Left ventricle myocardium superior (tissue), 1 donor: Measurements from ENCODE around the gene KLHL14. TPM values are rescaled to one million over a fixed set of nuclear protein-coding genes. Genes with fewer than 3 reads are reported as not detected.
A peak's percentile ranks its signal among the peaks of the same experiment; 100 is the strongest.

ENCODE experiments used
- ATAC-seq: fragments of 200-7000 bp; cut with Tn5 transposase; one replicate; pipeline ENCODE4 v1.9.1; 2020; ENCODE audit warnings: mild to moderate bottlenecking, moderate library complexity
- DNase-seq: peaks from one replicate; pipeline ENCODE4 v3.0.0-alpha.2; 2020
- intact Hi-C: fragments of 100-400 bp; cut with micrococcal nuclease; formaldehyde crosslinking; loops from one replicate; pipeline ENCODE4 v1.11.0; 2022
- total RNA-seq: library from RNA; stranded (reverse); fragmentation: NEBNext Ultra II Directional; extraction: Animal tissue kit (Norgen Biotek cat#: 25700); gene quantifications from one replicate; pipeline ENCODE4 v1.2.1, GENCODE V29; 2021
- donor health status: DM: no; HTN: yes; CAD: no; lungs with severe emphysema.

Gene KLHL14
- total RNA-seq, 1 donor from 2014 or later, result 0.07 TPM

DNA sequence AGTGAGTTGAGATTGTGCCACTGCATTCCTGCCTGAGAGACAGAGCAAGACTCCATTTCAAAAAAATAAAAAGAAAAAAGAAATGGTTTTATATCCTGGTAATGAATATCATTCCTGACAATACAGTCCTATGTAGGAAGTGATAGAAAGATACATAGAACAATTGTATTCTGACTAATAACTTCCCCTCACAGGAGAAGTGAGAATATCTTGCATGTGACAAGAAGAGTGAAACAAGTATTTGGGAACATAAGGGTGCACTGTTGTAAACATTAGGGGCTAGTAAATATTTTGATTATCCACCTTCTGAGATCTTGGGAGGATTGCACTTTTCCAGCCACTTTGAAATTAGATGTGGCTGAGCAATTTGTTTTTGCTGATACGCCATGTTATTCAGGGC is 40.7 kb downstream of the KLHL14 start:
- DNase-seq (no peak), ATAC-seq (no peak)
- intact Hi-C loops, result no loop called here

DNA sequence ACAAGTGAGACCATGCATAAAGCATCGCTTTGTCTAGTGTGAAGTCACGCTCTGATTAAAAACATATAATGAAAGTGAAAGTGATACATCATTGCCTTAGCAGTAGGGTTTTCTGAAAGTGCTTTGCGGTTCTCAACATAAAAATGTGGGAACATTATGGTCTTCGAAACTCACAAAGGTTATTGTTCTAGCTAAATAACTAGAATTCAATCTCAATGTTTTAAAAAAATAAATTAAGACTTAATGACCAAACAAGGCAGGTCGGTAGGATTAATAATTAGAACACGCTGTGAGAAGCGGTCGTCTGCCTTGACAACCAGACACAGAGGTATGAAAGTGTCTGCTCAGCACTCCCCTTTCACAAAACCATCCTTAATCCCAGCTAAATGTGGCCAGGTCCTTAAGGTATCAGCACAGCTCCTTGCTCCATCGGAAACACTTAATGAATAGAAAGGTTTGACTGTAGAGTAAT is 42.2 kb downstream of the KLHL14 start:
- no peak for ATAC-seq
- intact Hi-C loops, result no loop called here
- DNase-seq, result no peak

DNA sequence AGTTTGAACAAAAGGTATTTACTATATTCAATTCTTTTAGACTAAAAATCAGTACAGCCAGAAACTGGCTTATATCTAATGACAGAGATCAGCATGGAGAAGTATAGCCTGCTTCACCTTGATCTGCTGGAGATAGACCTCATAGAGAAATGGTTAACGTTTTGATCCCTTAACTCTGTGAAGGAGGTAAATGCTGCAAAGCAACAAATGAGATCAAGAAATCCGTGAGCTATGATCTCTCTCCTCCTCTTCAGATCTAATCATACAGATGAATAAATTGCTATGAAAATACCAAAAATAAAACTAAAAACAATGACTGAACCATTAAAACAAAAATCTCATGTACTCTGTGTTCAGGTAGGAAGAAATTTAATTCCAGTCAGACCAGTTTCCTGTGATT is 42.8 kb downstream of the KLHL14 start:
- intact Hi-C loops, result no loop called here
- DNase-seq (no peak), ATAC-seq (no peak)

DNA sequence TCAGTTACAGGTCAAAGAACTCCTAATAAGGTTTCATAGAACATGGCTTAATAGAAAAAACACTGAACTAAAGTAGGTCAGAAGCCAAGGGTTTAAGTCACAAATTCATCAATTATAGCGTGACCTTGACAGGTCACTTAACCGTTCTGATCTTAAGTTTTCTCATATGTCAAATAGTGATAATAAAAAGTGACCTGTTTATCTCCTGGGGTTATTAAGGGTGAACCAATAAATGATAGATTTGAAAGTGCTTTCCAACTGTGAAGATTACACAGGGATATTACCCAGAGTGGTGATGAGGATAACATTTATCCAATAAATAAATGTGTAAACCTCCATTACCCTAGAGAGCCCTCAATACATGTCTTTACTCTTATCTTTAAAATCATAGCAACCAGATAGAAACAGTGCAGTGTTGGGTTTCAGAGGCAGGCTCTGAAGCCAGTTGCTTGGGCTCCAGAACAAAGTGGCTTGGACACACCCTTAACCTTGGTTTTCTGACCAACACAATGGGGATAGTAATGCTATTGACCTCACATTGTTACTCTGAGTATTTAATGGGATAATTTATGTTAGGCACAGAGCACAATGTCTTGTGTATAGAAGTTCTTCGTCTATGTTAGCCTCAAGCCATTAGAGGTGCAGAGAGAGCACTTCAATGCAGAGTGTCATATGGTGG is 48.6 kb downstream of the KLHL14 start:
- intact Hi-C loops, result no loop called here
- no peak for ATAC-seq
- no peak for DNase-seq

DNA sequence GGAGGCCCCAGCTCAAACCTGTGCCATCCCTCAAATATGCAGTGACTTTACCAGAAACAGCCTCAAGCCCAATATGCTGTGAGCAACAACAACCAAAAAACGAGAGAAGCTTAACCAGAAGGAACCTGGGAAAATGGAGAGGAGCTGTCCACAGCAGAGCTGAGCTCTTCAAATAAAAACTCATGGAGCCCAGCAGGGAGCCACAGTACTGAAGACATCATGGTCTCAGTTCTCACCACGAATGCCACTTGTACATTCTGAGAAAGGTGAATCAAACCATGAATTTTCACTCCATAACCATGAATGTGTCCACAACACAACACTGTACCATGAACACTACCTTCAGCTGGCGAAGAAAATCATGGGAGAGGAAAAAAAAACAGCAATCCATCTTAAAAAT is 50.5 kb downstream of the KLHL14 start:
- intact Hi-C loops, result no loop called here
- no peak for DNase-seq
- ATAC-seq, result no peak

DNA sequence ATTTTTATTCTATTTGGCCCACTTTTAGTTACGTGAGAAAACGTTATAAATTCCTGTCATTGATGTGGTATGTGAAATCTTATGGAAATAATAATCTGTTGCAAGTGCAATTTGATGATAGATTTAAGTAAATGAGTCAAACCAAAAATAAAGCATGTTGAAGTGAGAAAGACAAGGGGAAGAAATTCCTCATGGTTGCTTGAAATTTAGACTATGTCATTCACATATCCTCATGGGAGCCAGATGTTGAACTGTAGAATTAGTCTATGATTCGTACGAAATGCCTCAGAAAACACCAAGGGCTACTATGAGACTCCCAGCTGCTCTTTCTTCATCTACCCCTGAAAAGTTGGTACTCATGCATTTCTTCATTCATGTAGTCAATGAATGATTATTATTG is 55.7 kb downstream of the KLHL14 start:
- intact Hi-C loops, result no loop called here
- ATAC-seq, result no peak
- no peak for DNase-seq

DNA sequence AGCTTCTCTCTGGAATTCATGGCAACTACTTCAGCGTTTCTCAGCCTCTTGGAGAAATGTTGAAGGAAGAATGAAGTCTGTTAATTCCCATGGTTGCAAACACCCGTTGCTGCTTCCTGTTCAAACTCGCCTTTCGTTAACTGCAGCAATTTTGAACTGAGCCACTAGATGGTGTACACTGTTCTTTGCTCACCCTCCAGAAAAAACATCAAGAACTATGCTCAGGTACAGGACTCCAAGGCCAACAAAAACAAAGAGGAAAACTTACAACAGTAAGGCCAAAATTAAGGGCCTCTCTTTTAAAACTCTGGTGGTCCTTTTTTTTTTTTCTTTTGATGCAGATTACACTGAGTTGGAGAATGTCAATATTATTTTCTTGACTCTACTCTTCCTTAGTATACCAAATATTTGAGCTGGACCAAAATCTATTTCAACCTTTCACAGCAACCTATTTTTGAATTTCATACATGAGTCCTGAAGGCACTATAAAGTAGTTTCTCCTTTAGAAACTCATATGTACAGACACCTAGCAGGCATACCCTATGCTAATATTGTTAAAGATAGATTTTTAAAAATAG is 58.2 kb downstream of the KLHL14 start:
- intact Hi-C loops, result no loop called here
- ATAC-seq (peak; percentile 43), DNase-seq (no peak)

DNA sequence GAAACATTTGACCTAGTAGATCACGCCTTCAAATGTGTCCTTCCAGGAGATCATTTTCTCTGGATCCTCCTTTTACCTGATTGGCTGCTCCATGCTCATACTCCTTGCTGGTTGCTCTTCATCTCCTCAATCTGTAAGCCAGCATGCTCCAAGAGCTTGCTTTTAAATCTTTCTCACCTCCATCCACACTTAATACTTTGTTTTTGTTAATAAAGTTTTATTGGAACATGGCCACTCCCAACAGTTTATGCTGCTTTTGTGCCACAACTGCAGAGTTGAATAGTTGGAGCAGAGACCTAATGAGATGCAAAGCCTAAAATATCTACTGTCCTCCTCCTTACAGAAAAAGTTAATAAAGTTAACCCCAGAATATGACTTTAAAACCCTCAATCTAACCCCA is 60.0 kb downstream of the KLHL14 start:
- intact Hi-C loops, result no loop called here
- DNase-seq (no peak), ATAC-seq (no peak)

DNA sequence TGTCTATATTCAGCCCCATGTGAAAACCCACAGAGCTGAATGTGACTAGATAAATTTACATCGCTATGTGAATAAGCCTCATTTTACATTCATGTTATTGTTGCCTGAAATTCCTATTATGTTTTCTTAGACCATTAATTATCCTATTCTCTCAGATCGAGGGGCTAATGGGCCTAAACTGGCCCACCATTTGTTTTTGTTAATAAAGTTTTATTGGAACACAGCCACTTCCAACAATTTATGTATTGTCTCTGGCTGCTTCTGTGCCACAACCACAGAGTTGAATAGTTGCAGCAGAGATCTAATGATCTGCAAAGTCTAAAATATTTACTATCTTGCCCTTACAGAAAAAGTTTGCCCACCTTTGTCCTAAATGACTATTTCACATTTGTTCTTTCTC is 61.0 kb downstream of the KLHL14 start:
- no peak for DNase-seq
- intact Hi-C loops, result no loop called here
- no peak for ATAC-seq

DNA sequence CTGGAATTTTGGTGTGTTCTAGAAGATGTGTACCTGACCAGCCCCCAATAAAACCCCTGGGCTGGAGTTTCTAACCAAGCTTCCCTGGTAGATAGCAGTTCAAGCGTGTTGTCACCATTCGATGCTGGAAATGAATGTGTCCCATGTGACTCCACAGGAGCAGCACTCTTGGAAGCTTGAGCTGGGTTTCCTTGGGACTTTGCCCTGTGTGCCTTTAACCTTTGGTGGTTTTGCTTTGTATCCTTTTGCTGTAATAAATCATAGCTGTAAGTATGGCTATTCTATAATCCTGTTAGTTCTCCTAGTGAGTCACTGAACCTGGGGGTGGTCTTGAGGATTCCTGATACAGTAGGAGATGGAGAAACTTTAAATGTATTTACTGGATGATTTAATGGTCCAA is 65.2 kb downstream of the KLHL14 start:
- DNase-seq (no peak), ATAC-seq (no peak)
- intact Hi-C loops, result no loop called here

DNA sequence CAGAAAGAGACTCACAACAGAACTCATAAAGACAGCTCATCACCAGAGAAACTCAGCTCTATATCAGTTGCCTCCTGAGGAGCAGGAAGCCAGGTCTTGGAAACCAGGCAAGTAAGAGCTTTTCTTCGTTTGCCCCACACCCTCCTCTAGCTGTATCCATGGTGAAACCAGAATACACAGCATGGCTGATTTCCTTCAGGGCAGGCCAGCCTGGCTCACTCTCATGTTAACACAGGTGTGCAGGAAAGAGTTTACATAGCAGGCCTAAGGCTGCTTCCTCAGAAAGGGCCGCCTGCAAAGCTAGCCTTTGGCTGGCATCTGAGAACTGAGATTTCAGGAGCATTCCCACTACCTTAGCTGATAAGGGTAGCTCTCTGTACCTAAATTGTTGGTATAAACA is 65.7 kb downstream of the KLHL14 start:
- intact Hi-C loops, result no loop called here
- DNase-seq (no peak), ATAC-seq (no peak)

DNA sequence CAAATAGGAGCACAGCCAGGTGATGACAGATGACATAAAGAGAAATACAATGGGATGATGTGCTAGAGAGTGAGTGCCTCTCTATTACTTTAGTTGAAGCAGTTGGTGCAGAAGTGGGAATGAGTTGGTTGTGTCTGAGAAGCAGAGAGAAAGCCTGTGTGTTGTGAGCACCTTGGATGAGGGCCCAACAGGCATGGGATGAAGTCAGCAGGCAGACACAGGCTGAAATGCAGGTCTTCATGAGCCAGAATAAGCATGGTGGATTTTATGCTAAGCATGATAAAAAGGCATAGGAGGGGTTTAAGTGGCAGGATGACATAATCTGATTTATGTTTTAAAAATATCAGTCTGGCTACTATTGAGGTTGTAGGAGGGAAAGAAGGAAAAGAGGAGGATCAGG is 71.5 kb downstream of the KLHL14 start:
- ATAC-seq, result no peak
- intact Hi-C loops, result no loop called here
- DNase-seq, result no peak

DNA sequence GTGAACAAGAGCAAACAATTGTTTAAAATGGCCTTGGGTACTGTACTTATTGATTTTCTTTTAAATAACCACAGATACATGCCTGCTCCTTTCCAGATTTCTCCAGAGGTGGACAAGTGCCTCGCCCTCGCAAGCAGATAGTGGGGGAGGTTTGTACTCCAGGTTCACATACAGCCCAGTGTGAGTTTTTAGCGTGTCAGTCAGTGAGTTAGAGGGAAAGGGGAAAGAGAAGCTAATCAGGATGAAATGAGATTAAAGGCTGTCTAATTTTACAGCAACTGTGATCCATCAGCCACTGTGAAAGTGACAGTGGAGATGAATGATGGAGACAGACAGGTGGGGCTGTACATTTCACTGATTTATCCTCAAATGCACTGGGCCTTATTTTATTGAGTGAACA is 74.7 kb downstream of the KLHL14 start:
- intact Hi-C loops, result no loop called here
- DNase-seq (no peak), ATAC-seq (no peak)

DNA sequence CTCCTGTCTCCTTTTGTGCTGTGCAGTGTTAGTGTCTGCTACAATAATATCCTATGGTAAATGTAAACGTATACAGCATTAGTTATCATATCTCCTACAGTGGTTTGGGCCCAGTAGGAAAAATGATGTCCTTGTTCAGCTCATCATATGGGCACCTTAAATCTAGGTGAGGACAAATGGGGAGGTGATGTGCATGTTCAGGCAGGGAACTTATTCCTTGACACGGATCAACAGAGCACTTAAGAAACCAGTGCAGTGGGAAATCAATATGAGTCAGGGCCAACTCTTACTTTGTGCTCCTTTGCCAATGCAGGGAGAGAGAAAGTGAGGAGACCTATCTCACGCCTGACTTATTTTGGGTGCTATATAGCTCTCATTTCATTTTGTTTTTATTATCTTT is 76.4 kb downstream of the KLHL14 start:
- no peak for DNase-seq
- ATAC-seq, result no peak
- intact Hi-C loops, result no loop called here

DNA sequence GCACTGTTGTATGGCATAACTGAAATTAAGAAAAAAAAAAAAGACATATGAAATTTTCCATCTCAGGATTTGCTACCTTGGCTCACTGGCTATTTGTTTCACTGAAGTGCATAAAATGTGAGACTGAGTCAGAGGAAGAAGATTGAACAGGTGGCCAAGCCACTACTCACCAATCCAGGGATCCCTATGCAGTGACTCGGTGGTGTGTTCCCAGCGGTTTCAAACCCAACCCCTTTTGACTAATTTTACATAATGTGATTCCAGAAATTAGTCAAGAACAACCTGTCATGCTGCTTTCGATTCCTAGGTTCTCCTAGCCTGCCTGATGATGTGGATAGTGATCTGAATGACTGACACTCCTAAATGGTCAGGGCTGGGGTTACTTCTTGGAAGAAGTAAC is 77.3 kb downstream of the KLHL14 start:
- intact Hi-C loops, result no loop called here
- DNase-seq, result no peak
- no peak for ATAC-seq

DNA sequence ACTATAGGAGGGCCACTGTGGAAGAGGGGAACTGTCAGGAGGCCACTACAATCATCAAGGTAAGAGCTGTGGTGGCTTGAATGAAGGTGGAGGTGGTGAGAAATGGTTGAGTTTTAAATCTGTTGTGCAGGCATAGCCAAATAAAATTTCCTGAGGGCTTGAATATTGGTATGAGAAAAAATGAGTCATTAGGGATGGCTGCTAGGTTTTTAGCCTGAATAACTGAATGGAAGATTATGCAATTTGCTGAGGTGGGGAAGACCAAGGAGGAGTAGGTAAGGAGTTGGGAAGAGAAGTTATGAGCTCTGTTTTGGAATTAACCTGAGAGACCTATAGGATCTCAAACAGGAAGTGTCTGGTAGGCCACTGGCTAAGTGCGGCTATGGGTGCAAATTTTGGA is 84.0 kb downstream of the KLHL14 start:
- ATAC-seq (no peak), DNase-seq (no peak)
- intact Hi-C loops, result no loop called here

DNA sequence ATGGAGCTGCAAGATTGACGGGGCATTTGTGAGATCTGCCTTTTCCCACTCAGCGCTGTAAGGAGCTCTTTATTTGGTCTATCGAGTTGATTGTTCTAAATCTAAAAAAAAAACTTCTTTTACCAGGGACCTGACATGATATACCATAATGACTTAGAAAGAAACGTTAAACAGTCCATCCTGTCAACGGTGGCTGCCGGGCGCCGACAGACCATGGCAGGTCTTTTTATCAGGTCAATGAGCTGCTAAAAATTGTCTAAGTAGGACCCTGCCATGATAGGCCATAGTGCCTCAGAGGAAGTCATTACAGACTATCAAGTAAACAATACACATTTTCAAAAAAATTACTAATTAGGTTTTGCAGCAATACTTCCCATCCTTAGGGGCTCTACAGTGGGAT is 87.9 kb downstream of the KLHL14 start:
- intact Hi-C loops, result no loop called here
- ATAC-seq, result no peak

DNA sequence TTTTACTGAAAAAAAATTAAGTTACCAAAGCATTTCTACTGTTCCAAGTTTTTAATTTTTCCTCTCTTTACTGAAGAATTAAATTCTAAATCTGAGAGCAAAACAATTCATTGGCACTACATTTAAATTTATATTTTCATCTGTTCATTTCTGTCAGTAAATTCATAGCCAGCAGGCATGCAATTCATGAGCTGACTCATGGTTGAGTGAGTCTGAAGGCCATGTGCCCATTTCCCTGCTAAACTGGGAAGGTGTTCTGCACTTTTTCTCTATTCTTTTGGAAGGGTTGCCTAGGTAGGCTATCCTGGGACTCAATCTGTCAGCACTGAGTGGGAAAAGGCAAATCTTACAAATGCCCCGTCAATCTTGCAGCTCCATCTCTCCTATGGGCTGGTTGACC is 88.7 kb downstream of the KLHL14 start:
- DNase-seq (no peak), ATAC-seq (no peak)
- intact Hi-C loops, result no loop called here

More for the DNA sequence above, 87.9 kb downstream of the KLHL14 start:
- DNase-seq, result no peak

DNA sequence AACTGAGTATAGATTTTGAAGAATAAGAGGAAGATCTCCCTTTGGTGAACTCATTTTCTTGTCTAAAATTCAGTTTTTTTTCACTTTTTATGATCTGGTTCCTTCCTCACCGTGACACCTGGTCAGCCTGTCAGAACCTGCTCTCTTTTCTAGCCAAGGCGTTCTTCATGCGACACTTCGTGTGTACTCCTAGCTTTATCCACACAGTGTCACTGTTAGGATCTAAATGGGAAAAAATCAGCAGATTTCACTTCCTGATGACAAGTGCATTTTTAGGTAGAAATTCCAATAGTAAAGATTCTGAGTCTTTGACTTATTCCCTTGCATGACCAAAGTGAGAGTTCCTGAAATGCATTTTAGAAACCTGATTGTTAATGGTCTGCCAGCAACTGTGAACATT is 89.8 kb downstream of the KLHL14 start:
- DNase-seq, result no peak
- intact Hi-C loops, result no loop called here
- ATAC-seq, result no peak

DNA sequence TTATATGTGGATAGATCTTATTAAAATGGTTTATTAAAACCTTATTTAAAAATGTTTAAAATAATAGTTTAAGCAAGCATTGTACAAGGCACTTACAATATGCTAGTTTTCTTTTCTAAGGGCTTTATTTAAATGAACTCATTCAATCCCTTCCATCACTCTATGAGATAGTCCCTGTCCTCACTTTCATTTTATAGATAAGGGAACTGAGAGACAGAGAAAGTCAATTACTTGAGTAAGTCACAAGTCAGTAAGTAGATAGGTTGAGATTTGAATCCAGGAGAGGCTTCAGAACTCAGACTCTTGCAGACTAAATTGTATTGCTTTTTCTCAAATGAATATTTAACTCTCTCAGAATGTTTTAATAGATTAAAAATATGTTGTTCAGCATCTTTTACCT is 95.2 kb downstream of the KLHL14 start:
- DNase-seq, result no peak
- ATAC-seq, result no peak
- intact Hi-C loops, result no loop called here

DNA sequence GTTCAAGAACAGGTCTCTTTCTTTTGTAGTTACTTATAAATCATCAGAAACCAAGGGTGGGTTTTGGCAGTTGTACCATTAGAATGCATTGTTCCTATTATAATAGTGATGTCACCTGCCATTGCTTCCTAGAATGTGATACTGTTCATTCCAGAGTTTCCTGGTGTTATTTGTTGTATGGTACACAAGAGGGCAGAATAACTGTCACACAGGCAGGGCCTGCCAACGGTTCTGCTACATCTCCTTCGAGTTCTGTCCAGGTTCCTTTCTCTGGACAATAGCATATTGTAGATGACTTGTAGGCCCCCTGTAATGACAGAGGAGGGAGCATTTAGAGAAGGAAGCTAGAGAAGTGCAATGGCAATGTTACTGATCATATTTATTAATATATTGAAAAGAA is 98.3 kb downstream of the KLHL14 start:
- DNase-seq, result no peak
- intact Hi-C loops, result no loop called here
- no peak for ATAC-seq

DNA sequence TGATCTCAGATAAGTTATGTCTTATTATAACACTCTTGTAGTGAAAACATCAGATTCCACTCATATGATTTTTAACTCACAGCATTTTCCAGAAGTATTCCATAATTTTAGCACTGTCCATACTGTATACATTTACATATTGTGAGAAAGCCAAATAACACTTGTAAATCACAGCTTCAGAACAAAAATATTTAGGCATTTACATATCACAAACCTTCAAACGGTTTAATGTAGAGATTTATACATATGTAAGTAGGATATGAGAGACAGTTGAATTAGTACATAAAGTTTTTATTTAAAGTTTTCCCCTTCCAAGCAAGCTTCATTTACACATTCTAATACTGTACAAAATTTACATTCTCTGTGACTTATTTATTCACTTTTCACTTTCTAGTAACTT is 100.4 kb downstream of the KLHL14 start:
- ATAC-seq (no peak), DNase-seq (no peak)
- intact Hi-C loops, result no loop called here
